SK-N-MC (cell line): Measurements from ENCODE around the gene FALEC.

ENCODE experiments used
- EZH2 ChIP-seq: fragments of 200-600 bp; sonication (generic); IDR thresholded peaks from one replicate; pipeline ENCODE4 v1.6.1; 2017; ENCODE audit warnings: antibody characterized with exemption
- POLR2AphosphoS5 ChIP-seq: IDR thresholded peaks from 2 replicates; pipeline ENCODE4 v1.6.1; 2012; ENCODE audit warnings: mild to moderate bottlenecking, low read depth, low read length, borderline replicate concordance

DNA sequence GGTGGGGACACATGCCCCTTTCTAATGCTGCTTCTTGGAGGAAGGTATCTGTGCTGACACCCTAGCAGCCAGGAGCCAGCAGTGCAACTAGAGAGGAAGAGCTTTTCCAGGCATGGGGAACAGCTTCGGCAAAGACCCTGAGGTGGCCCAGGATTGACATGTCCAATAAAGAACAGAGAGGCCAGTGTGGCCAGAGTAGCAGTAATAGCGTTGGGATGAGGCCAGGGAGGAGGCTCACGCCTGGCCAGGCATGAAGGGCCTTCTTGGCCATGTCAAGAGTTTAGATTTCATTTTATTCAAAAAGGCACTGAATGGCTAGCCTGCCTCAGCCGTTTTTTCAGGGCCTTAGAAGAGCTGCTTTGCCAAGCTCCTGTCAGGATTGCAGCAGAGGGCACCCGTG is 17.3 kb downstream of the FALEC start:
- TF ChIP-seq EZH2 (no peak), POLR2AphosphoS5 (no peak)
